NCI-H1436 (cell line): ENCODE results near the gene MAN2B1.
A peak's percentile ranks its signal among the peaks of the same experiment; 100 is the strongest.
"Not testable (repeated sequence)": the region's sequence is repeated elsewhere in the genome, so short reads cannot be mapped to it uniquely, and the experiment has no call there.

Experiments used
- DNase-seq: peaks from one replicate; lab custom pipeline; 2025; lab: John Stamatoyannopoulos, UW

Gene MAN2B1

DNA sequence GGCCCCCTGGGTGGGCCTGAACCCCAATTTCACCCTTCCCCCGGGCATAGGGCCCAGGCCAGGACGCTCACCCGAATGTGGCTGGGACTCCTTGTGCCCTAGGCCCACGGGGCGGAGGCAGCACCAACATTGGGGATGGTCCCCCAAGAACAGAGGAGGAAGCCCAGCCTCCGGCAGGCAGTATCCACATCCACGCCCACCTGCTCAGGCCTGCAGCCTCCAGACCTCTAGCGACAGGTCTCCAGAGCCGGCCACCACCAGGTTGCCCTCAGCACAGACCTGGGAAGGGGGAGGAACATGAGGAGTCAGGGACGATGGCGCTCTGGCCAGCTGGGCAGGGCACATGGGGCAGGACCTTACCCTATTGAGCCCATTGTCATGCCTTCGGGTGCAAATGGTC, 22.5 kb upstream of the MAN2B1 start:
- DNase-seq: no peak

DNA sequence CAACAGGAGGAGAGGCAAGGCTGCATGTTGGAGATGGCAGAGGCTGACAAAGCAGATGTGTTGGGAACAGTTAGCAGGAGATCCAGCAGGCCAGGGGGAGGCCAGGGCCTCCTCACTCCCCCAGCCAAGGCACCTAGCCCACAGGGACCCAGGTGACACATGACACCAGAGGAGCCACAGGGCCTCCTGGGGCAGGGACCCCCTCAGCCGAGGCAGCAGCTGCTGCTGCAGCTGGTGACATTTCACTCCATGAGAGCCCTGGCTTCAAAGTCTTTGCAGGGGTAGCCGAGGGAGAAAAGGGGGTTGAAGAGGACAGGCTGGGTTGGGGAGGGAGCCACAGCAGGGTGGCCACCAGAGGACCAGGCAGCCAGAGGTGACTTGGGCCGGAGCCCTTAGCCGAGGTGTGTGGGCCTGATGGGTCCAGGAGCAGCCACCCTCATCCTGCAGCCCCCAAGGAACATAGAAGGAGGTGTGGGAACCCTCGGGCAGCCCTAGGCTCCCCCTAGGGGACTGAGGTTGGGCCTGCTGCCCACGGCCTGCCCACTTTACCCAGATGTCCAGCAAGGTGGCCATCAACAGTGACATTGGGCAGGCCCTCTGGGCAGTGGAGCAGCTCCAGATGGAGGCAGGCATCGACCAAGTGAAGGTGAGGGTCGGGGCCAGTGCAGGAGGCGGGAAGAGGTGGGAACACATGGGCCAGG, 21.1 kb upstream of the MAN2B1 start, which contains the start of gene GNG14:
Gene GNG14 (plus strand): TSS at position 503 of the 701 bp plus-strand sequence. CDS start 51 bp downstream, at position 554.
- DNase-seq: no peak

DNA sequence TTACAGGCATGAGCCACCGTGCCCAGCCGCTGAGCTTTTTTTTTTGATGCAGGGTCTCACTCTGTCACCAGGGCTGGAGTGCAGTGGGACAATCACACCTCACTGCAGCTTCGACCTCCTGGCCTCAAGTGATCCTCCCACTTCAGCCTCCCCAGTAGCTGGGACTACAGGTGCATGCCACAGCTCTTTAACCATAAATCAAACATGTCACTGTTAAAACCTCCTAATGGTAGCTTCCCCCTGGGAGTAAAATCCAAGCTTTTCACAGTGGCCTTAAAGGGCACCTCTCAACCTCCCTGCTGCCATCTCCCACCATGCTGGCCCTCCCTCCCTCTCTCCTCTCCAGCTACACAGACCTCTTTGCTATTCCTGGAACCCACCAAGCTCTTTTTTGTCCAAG, 19.3 kb upstream of the MAN2B1 start:
- DNase-seq: no peak

DNA sequence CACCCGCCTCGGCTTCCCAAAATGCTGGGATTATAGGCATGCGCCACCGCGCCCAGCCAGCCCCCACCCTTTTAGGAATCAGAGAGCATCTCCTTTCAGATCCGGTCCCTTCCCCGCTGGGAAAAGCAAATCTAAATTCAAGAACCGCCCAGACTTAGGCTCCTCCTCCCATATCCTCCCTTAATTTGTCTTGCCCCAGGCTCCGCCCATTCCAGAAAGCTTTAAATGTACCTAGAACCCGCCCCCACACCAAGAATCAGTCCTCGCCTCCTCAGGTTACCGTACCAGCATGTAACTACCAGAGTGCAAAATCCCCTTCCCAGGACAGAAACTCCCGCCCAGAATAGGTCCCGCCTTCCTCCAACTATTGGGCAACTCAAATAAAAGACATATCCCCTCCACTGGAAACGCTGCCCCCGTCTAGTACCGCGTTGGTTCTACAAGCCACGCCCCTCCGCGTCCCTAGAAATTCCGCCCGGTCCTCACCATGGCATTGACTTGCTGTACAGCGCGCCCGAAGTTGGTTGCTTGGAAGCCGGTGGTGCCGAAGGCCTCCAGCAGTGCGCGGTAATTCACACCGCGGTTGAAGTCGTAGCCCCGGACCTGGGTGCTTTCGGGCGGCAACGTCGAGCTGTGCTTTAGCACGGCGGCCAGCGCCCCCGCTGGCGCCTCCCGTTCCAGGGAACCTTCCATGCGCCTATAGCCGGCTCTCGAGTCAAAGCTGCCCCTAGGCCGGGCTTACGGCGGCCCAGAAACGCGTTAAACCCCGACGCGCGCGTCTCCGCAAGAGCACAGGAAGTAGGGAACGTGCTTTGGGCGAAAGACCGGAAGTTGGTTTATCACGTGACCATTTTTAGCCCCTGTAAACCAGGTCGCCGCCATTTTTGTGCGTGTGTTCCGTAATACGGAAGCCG, 14.8 kb upstream of the MAN2B1 start, which contains the start of gene DHPS:
Gene DHPS (minus strand): TSS at position 807 of the 914 bp plus-strand sequence. CDS start 114 bp downstream, at position 693.
- peak; percentile 99 for DNase-seq

DNA sequence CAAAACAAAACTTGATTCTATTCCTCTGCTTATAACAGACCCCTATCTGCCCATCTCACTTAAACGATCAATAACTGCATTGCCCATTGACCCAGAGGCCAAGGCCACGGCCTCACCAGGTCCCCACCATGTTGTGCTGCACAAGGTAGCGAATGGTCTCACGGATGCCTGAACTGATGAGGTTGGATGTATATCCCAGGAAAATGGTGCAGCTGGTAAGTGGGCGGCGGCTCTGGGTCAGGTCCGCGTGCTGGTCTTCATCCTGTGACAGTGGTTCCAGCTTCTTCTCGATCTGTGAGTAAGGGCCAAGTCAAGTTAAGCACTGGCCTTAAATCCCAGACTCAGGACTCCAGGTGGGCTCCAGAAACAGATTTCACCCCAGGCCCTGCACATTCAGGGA, 13.5 kb upstream of the MAN2B1 start:
- no peak for DNase-seq

DNA sequence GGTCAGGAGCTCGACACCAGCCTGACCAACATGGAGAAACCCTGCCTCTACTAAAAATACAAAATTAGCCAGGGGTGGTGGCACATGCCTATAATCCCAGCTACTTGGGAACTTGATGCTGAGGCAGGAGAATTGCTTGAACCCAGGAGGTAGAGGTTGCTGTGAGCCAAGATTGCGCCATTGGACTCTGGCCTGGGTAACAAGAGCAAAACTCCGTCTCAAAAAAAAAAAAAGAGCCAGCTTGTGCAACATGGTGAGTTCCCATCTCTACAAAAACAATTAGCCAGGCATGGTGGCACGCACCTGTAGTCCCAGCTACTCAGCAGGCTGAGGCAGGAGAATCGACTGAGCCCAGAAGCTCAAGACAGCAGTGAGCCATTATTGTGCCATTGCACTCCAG, 11.5 kb upstream of the MAN2B1 start:
- not testable (repeated sequence) for DNase-seq

DNA sequence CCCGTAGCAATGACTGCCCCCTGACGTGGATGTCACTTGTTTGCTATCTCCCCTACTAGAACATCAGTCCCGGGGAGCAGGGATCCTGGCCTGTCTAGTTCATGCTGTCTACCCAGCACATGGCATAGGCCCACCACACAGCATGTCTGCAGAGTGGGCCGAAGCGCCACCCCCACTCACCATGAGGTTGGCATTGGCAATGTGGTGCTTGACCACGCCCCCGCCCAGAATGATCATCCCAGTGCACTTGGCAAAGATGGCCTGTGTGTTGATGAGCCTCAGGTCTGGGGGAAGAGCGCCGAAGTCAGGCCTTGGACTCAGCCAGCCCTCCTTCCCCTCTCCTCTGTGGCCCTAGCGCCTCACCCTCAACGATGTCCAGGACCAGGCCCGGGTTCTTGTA, 10.4 kb upstream of the MAN2B1 start:
- DNase-seq: no peak

DNA sequence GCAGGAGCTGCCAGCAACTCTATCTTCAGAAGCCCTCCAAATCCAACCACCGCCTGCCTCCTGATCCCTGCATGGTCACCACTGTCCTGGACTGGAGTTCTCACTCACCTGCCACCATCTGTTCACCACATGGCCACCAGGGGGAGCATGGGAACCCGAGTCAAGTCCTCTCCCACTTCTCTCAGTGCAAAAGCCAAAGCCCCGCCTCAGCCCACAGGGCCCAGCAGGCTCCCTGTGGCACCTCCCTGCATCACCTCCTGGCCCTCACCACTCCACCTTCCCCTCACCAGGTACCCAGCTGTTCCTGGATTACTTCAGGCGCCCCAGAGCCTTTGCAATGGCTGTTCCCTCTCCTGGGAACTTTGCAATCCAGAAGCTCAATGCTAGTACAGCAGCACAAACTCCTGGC, 9.8 kb upstream of the MAN2B1 start:
- DNase-seq: peak; percentile 67

DNA sequence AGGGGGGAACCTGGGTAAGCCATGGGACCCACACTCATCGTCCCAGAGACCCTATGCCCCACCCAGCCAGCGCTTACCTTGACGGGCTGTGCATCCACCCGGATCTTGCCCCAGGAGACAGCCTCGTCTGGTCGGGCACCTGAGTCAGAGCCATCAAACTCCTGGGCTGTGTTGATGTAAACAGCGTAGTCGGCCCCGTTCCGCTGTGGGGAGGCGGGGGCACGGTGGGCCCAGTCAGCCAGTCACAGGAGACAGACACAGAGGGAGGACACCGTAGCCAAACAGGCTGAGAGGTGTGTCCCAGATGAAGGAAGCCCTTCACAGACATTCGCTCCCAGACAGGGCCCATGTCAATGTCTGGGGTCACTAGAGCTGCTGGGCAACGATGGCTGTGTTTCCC, 9.4 kb upstream of the MAN2B1 start:
- DNase-seq: no peak

DNA sequence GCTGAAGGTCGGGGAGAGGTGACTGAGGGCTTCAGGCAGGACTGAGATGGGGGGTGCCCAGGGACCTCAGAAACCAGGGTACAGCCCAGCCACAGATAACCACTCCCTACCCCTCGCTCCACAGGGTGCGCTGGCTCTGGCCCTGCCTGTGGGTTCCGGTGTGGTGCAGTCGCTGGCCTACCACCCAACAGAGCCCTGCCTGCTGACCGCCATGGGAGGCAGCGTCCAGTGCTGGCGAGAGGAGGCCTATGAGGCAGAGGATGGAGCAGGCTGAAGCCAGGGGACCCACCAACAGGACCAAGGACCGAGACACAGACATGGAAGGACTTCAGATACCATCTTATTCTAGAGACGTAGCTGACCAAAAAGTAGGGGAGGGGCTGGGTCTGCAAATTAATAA, 8.9 kb upstream of the MAN2B1 start:
- DNase-seq: no peak

DNA sequence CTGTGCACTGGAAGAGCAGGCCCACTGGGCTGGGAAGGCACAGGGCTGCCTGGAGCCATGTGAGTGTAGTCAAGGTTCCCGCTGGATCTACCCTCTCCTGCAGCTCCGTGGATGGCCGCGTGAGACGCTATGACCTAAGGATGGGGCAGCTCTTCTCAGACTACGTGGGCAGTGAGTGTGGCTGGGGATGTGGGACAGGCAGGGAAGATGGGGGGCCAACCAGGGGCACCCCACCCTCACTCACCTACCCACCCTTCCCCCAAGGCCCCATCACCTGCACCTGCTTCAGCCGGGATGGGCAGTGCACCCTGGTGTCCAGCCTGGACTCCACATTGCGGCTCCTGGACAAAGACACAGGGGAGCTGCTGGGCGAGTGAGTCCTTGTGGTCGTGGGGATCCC, 6.2 kb upstream of the MAN2B1 start:
- no peak for DNase-seq

DNA sequence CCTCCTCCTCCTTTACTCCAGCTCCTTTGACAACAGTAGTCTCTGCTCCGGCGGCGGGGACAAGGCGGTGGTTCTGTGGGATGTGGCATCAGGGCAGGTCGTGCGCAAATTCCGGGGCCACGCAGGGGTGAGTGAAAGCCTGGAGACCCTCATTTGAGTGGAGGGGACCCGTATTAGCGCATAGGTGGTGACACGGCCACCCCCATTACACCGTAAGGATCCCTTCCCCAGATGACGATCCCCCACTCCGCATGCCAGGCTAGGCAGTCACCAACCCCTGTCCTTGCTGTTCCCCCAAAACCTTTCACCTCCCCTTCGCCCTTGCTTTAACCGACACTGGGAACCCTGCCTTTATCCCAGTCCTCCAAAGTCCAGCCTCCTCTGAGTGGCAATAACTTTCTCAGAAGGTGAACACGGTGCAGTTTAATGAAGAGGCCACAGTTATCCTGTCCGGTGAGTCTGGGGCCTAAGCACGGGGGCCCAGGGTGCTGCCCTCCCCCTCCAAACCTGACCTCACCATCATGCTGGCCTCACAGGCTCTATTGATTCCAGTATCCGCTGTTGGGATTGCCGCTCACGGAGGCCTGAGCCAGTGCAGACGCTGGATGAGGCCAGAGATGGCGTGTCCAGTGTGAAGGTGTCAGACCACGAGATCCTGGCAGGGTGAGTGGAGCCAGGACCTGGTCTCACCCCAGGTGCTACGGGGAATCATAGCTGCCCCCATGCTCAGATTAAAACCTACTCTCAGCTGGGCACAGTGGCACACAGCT, 3.8 kb upstream of the MAN2B1 start:
- DNase-seq: no peak

DNA sequence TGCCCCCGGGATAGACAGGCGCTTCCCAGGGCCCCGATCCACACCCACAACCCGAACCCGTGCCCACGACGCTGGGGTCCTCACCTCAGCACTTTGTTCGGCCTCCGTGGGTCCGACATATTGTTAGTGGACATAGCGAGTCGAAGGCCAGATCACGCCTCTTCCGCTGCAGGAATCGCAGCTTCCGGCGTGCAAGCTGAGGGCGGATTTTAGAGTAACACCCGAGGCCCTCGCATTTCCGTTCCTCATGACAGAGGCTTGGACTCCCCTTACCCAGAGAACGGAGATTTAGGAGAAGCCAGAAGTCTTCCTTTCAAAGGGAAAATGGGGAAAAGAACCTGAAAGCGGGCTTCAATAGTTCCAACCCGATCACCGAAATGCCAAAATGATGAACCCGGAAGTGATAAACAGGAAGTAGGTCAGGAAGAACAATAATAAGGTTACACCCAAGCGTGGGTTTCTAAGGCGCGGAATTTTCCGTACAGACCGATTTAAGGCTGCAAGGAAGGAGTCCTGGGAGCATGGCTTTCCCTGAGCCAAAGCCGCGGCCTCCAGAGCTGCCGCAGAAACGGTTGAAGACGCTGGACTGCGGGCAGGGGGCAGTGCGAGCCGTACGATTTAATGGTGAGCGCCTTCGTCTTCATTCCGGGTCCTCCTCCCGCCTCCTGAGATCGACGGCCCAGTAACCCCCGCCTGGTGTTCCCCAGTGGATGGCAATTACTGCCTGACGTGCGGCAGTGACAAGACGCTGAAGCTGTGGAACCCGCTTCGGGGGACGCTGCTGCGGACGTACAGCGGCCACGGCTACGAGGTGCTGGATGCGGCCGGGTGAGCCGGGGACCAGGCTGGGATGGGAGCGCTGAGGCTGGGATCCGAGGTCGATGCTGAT, 3.0 kb upstream of the MAN2B1 start:
- DNase-seq: peak; percentile 75

DNA sequence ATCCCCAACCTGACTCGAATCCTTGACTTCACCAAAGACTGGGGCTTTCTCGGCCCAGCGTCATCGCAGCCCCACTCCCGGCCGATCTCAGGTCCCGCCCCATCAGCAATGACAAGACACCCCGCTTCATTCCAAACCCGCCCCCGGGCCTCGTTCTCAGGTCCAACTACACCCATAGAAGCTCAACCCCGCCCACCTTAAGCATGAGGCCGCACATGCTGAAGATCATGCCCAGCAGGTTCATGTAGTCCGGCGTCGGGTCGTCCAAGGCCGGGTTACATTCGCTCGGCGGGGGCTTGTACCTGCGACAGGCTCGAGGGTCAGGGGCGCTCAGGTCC, 2.4 kb upstream of the MAN2B1 start:
- no peak for DNase-seq

DNA sequence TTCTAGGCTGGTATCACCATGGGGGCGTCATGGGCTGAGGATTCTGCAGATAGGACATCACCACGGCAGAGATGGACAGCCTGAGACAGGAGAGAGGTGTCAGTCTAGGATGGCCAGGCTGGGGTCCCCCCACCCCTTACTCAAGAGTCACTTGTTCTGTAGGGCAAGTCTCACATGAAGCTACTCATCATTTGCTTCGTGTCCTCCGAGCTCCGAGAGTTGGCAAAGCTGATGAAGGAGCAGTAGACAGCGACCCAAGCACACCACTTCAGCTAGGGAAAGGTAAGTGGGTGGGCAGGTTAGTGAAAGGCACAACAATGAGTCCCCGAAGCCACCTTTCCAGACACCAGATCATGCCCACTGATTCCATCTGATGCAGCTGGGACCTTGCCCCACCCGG, 1.8 kb upstream of the MAN2B1 start:
- DNase-seq: no peak

DNA sequence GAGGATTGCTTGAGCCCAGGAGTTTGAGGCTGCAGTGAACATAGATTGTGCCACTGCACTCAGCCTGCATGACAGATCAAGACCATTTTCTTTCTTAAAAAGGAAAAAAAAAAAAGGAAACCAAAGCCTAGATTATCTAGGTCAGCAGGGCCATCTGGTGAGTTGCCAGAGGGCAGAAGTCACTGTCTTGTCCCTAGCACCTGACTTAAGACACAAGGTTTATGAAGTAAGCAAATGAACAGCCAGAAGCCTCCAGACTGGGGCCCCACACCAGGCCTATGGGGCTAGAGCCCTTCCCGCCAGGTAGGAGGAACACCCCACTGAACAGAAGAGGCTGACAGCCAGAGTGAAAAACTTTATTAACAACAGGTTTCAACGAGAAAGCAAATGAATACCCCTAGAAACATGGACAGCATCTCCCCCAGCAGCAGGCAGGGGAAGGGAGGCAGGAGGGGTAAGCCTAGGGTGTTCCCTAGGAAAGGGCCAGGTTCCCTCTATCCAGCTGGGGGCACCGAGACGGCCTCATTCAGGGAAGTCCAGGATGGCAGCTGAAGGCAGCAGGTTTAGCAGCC, 1.3 kb upstream of the MAN2B1 start:
- DNase-seq: no peak

DNA sequence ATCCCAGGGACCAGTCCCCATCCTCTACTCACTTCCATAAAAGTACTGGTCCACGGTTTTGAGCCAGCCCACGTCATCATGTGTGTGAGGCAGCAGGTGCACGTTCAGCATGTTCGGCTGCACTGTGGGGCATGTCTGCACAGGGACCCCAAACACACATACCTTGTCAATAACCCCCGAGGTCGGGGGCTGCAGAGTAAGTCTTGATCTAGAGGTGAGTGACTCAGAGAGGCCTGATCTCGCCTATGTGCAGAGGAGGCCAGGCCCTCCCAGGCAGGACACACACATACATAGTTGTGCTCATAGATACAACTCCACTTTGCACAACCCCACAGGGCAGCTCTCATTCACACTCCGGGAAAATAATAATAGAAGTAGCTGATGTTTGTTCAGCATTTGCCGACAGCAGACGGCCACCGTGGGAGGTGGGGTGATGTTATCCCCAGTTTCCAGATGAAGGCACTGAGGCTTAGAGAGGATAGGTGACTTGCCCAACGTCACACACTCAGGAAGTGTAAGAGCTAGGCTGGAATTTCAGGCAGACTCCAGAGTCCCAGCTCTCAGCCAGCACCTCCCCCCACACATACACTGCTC, 774 bp downstream of the MAN2B1 start:
- no peak for DNase-seq

DNA sequence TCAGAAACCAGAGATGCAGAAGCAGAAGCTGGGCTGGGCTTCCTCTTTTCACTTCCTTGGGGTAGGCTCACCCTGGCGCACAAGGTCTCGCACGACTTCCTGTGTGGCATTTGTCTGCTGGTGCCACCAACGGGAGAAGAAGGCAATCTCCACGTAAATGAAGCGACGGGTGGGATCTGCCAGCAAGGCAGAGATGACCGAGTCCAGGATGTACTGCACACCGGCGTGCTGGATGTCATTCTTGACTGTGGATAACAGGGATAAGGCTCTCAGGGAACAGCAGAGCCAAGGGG, 1.3 kb downstream of the MAN2B1 start:
- no peak for DNase-seq

DNA sequence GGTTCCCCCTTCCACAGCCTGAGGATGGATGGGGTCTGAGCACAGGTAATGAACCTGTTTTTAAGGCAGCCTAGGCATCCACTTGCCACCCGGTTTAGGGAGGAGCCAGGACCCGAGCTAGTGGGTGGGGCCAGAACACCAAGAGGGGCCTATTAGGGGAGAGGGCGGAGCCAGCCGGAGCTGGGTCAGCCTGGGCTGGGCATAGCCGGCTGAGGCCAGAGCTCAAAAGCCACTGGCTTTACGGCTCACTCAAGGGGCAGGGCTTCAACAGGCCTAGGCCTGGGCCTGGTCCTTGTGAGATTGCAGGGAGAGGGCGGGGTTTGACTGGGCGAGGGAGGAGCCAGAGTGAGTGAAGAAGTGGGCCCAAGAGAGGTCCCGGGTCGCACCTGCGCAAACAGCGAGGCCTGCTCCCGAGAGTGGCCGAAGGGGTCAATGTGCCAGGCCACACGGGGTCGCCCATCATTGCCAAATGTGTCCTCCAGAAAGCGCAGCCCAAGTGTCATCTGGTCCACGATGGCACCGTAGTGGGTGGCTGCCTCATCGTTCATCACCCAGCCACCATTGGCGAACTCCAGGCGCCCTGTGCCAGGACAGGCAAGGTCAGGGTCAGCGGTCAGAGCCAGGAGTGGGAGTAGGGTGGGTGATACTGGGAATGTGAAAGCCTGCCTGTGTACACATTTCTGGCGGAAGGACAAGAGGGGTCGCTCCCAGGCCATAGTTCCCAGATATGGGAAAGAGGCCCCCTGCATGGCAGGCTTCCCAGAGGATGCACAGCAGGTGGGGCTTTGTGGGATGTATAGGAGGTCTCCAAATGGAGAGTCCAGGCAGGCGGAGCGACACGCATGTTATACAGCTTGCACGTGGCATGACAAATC, 1.9 kb downstream of the MAN2B1 start:
- DNase-seq: no peak

DNA sequence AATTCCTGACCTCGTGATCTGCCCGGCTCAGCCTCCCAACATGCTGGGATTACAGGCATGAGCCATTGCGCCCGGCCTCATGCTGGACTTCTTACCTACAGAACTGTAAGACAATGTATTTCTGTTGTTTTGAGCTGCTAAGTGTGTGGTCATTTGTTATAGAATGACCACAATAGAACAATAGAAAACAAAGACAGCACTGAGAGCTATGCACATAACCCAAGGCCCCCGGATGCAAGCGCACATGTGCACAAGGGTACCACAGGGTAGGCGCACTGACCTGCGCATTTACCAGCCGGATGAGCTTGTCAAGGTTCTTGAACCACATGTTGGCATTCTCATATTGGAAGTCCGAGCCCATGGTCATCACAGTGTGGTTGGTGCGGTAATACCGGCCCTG, 5.6 kb downstream of the MAN2B1 start:
- no peak for DNase-seq
